Activated CD4-positive, alpha-beta T cell treated with anti-CD3 and anti-CD28 coated beads, Interleukin-10, Interleukin-2, amounts not matched to agents 100 ng/mL and 50 ng/mL, durations not matched to agents 16 hours and 8 hours (primary cell): ENCODE results near the gene BCL2.

Source experiments
- DNase-seq: peaks from one replicate; pipeline ENCODE4 v3.0.0-alpha.2; 2020

The BCL2 gene

DNA sequence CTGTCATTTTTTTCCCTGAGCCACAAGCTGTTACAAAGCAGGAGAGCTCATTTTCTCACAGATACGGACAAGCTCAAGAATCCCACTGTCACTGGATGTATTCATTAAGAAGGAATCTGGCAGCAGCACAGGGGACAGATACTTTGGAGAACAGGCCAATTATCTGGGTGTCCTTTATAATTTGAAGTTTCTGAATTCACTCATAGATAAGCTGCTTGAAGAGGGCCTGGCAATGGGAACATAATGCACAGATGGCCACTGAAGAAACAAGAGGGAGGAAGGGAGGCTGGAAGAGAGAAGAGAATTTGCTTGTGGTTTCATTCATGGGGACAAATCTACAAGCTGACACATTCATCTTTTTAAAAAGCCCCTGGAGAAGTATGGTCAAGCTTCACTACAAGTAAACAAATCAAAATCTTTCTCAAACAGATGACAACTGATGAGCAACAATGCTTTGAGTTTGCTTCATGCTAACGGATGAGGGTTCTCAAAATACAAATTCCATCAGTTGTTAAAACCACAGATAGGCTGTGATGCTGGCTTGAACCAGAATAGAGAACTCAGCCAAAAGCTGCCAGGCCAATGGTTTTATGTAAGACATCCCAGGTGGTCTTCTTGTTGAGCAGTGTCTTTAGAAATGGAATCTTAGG is 11.9 kb downstream of the BCL2 start:
- DNase-seq = no peak

DNA sequence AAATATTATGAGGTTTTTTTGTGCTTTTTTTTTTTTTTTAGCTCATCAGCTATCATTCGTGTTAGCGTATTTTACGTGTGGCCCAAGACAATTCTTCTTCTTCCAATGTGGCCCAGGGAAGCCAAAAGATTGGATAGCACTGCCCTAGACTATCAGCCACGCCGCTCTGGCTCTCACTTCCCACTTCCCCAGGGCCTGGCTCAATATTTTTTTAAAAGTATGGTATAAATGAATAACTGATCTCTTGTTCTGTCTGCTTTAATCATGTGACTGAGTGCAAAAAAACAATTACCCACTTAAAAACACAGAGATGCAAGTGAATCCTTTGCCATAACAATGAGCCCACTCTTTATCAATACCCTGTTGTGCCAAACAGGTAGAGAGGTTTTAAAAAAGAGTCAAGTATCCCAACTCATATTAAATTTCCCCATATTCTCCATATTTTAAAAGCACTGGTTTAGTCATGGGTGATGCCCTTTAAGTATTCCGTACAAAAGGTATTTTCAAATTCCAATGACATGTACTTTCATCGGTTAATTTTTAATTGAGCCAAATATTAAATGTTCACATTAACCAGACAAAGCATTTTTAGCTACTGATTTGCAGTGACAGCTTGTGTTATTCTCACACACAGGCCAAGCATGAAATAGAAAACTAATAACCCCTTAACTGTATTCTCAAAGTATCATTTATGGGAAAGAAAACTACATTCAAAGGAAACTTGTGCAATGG is 12.6 kb downstream of the BCL2 start:
- no peak for DNase-seq

DNA sequence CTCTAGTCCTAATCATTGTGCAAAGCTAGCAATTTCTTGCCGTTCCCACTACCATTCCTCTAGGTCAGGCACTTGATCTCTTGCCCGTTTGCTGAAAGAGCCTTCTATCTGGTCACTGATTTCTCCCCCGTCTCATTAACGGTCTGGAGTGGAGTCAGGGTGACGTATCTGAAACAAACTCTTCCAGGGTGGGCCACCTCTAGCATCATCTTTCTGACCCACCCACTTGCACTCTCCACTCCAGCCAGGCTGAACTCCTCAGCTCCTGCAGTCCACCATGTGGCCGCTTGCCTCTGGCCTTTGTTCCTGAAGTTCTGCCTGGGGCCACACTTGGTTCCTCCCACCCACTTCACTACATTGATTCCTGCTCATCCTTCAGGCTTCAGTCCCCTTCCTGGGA is 13.3 kb downstream of the BCL2 start:
- DNase-seq = no peak

DNA sequence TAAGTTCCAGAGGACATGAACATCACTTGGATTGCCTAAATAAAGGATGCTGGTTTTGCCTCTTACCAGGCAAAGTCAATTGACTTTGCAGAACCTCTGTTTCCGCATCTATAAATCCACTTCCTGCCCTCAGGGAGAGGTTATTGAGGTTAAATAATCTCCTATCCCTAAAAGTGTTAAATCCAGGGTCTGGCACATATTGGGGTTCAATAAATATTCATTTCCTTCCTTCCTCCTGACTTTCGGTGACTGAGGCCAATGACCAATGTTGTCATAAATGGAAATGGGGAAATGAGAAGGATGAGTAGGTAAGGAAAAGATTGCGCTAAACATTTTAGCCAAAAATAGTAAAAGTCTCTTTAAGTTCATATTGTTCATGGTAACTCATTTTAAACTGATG is 16.0 kb downstream of the BCL2 start:
- no peak for DNase-seq

DNA sequence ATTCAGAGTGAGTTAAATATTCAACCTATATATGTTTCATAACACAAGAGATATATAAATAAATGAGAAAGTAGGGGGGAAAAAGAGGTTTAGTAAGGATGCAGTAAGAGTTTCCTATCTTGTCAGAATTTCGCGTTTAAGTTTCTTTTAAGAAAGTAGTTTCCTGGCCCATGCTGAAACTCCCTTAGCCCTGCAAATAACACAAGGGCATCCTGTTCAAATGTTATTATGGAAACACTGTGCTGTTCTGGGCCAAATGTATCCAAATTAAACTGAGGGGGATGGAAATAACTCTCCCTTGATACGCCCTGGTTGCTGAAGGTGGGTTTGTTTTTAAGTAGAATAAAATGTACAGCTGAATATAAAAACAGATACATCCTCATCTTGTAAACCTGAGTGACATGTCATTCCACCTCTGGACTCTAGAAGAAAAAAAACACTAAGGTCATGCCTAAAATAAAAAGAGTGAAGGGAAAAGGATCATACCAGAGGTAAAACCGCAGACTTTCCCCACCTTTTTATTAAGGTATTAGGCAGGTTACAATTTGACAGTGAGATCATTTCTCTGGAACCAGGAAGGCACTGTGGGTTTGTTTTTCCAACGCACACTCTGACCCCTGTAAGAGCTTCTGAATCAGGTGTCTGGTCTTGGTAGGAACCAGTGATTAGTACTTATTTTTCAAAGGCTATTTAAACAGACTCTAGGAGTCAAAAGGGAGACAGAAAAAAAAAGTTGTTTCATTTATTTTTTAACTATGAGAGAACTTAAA is 16.7 kb downstream of the BCL2 start:
- DNase-seq = no peak

DNA sequence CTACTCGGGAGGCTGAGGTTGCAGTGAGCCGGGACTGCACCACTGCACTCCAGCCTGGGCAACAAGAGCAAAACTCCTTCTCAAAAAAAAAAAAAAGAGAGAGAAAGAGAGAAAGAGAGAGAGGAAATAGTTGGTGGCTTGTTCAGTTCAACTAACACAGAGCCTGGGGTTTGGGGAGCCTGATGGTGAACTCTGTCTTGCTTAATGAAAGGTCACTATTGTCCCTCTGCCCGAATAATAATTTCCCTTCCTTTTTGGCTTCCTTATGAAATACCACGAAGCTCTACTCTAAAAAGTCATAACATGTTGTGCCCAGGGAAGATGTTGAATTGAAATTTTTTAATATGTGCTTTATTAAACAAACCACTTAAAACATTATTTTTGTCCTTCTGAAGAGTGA is 17.3 kb downstream of the BCL2 start:
- no peak for DNase-seq

DNA sequence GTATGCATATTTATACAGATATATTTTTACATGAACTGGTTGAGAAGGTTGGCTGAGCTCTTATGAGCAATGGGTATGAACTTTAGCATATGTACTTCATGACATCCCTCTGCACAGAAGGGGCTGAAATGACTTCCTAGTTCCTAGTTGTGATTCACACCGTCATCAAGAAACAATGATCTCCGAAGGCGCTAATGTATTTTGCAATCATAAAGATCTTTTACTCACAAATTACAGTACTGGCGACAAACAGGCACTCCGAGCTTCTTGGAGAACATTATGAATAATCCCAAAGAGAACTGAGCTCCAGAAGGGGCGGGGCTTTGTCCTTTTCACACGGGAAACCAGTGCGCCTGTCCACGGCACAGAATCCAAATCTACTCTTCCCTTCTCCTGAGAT is 18.1 kb downstream of the BCL2 start:
- DNase-seq = peak; percentile 68

DNA sequence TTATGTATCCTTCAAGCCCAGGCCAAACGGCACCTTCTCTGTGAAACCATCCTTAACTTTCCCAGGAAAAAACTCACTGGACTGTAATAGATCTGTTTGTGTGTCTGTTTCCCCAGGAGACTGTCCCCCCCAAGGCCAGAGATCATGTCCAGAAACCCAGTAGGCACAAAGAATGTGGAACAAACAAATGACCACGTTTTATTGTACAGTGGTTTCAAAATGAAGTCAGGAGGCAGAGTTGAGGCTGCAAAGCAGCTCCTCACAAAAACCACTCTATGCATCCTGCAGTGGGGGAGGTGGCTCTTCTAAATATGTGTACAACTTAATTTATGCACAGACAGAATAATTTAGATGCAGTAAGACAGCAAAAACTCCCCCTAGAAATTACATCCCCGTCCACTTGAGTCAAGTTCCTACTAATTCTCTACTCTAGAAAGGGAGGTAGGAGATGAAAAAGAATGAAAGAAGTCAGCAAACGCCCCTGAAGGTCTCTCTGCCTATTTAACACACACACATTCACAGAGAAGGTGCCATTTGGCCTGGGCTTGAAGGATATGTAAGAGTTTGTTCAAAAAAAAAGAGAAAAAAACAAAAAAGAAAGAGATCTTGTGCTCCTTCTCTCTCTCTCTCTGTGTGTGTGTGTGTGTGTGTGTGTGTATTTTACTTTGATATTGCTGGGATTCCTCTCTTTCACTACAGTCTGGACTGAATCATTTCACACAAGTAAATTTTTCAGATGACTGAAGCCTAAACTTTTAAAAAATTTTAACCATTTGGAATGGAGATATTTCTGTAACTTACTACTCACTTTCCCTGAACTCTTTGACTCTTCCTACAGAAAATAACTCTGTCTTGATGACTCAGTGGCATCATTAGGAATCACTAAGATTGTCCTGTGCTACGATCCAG is 19.5 kb downstream of the BCL2 start:
- peak; percentile 88 for DNase-seq

DNA sequence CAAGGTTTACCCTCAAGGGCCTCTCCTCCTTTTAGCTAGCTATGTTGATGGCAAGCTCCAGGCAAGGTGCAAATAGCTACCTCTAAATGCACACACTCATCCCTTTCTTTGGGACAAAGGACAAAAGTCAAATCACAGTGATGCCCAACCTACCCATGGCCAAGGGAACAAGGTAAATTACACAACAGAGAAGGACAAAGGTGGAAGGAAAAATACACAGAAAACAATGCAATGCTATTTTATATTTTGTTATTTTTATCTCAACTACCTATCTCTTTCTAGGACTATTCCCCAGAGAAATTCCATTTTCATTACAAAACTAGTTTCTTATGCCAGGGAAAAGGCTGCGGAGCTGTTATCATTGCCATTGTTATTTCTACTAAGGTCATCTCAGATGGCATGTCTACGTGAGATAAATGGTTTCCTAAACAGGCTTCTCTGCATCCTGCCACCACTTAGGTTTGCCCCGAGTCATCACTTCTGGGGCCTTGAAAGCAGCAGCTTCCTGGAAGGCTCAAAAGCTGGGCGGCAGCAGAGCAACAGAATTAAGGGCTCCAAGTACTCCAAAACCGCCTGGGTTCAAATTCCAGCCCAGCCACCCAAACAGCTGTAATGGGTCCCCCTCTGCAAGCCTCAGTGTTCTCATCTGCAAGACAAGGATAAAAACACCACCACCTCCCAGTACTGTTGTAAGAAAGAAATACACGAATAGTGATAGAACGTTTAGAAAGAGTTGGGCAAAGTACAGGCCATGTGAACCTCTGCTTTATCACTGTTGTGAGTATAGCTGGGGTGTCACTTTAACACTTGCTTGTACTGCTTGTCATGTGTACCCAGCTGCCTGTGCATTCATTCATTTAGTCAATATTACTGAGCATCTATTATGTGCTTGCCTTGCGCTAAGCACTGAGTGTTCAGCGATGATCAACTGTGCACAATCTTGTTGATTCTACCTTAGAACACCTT is 20.9 kb downstream of the BCL2 start:
- peak; percentile 73 for DNase-seq

DNA sequence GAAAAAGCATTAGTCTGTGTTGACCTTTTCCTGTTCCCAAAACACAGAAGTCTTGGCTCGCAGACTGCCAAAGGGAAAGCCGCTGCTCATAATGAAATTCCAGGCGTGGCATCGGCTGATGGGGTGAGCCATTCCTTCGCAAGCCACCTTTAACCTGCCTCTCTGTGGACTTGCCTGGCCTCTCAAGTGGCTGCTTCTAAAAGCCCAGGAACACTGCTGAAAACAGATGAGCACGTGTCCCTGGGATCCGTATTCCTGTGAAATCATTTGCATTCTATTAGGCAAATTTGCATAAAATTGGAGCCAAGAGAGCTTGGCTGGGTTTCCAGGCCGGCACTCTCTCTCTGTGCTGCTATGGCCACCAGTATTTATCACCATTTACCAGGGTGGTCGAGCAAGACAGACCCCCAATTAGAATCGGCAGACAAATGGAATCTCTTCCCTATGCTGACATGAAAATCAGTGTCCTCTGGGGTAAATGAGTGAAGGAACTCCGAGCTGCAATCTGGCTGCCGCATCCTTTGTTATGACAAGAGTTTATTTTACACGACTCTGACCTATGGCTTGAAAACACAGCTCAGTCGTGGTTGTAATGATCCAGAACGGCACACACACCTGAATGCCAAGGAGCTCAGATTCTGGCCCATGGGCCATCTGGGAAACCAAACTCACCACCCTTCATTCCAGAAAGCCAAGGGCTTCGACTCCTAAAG is 21.7 kb downstream of the BCL2 start:
- DNase-seq = no peak

DNA sequence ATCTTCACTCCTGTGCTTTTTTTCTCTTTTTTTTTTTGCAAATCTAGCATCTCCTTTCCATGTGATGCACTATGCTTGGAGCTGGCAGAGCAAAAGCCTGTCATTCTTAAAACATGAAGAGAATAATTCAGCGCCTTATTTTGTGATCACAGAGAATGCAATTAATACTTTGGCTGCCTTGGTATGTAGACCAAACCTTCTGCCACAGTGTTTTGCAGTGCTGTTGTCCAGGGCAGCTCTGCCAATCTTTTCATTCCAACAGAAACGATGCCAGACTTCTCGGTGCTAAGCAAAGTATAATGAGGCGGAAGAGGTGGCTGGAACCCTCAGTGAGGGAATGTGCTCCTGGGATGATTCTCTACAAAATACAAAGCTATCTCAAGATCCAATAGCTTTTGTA is 25.6 kb downstream of the BCL2 start:
- no peak for DNase-seq

DNA sequence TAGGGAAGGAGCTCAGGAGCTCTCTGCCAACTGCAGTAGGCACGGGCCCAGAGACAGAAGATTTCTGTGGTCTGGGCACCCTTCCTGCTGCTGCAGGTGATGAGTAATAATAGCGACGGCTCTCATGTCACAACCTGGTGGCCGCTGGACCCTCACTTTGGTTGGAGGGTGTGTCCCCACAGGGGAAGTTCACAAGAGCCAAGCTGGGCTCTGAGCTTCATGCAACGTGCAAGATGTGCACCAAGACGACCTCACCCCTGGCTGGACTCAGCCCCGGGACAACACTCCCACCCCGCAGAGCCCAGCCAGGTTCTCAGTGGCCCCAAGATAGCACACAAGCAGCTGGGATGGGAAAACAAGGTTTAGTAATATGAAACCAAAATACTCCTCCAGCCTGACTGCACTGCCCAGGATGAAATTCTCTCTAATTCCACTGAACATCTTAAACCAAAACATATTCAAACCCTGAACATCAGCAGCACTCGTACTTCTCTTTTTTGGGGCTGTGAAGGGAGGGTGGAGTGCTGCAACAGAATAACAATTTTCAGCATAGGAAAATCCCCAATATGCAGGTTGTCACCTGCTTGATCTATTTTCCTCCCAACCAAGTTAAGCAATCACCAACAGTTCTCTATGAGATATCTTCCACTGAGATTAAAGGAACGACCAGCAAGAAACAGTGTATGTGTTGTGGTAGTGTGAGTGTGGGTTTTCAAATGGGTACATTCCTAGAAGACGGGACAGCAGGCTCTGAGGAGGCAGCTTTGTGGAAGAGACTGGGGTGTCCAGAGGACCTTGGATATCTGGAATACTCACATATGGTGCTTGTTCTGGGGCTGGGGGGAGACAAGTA is 26.5 kb downstream of the BCL2 start:
- peak; percentile 62 for DNase-seq

DNA sequence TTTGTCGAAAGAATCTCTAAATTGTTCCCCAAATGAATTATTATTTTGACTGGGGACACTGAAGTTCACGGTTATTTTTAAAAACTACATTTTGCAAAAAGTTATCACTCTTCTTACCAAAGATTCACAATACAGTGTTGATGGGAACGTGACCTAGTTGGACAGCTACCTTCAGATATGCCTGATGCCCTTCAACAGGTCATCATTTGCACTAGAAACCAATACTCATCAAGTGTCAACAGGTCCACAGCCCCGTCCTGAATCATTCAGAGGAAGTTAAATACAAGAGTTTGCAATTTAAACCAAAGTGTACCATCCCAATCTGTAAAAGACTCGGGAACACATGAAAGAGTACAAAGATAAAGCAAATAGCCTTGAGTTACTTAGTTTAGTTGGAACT is 28.3 kb downstream of the BCL2 start:
- no peak for DNase-seq

DNA sequence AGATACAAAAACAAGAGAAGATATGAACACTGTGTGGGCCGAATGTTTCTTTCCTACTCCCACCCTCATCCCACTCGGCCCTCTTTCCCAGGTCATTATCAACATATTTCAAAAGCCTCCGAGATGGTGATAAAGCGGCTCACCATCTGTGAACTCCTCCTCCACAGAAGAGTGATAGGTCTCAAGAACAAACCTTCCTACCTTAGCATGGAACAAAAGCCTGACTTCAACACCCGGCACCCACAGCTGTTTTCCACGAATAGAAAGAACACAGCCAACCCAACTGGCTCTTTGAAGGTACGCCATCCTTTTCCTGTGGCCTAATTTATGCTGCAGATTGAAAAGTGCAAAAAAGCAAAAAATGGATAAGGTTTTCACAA is 28.8 kb downstream of the BCL2 start:
- peak; percentile 35 for DNase-seq

DNA sequence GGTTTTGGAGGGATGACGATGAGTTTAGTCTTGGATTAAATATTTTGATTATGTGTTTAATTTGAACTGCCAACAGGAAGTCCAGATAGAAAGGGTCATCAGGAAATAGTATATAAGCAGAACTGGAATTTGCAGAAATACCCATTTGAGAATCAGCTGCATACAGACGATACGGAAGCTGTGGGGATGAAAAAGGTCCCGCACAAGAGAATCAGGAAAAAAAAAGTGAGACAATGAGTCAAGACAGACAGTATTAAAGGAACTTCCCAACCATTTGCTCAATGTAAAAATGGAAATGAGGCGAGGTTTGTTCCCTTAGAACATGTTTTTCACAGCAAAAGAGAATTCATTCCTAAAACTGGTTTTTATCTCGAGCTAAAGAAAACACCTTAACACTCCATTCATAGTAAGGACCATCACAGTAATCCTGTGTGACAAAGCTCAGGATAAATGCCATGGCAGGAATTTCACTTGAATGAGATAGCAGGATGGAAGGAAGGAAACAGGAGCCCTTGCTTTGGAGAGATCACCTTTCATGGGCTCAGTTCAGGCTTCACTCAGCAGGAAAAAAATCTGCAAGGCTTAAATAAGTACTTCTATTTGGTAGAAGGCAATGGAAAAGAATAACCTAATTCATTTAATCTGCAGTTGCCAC is 29.3 kb downstream of the BCL2 start:
- no peak for DNase-seq

DNA sequence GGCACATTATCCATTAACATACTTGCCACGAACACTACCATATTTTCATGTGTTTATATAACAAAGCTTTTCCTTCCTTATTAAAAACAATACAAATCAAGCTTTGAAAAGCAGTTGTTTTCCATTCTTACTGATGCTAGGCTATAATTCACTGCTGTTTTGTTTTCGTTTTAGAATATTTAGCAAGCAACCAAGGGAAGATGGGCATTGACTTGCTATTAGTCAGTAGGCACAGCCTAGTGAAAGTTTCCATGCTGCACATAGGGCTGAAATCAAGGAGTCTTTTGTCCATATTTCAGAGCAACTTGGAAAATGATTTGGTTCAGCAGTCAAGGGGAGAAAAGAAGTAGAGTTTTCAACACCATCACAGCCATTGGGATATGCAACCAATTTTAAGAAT is 31.3 kb downstream of the BCL2 start:
- DNase-seq = no peak

DNA sequence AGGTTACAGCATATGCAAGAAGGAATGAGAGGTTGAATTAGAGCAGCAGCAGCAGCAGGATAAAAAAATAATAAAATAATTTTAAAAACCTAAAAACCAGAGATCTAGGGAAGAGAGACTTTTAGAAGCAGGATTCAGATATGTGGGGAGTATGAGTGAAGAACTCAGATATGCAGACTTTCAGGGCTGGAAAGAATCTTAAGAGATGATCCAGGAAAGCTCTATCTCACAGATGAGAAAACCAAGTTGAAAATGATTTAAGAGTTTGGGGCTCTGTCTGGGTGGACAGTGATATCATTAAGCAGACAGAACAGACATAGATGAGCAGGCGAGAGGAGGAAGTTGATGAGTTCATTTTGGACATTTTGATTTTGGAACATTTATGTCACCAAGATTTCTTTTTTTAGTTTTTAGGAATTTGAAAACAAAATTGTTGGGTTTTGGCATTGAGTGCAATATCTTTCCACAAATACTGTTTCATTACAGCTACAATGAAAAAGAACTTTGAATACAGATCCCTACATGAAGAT is 31.8 kb downstream of the BCL2 start:
- DNase-seq = no peak

DNA sequence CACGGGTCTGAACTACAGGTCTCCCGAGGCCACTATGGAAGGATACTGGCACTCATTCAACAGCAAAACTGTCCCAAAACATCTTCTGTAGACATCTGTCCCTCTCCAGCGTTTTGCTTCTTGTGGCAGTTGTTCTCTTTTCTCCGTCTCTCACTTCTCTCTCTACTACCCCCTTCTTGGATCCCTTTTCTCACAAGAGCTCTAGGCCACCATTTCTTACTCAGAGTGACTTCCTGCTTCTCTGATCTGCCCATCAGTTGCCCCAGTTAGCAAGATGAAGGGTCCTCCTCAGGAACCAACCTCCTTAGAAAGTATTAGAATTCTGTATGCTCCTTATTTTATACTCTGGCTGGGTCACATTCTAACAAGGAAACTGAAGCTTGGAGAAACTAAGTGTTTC is 32.6 kb downstream of the BCL2 start:
- no peak for DNase-seq
